Measurements from ENCODE around the gene ENPP6.

The ENPP6 gene

DNA sequence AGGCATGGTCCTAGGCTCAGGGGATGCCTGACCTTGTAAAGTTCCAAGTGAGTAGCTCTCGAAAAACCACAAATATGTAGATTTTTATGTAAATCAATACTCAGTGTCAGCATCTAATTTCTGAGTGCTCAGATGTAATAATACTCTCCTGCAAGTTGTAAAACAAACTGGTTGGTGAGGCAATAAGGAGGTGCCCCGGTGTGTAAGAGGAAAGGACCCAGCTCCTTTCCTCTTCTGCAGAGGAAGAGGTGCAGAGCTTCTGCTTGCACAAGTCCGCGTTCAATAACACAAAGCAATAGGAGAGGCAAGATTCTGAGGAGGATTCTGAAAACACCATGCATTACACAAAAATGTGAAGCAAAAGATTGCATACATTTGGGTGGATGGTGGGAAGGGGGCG, 43.6 kb upstream of the ENPP6 start:
- no peaks in the 10 kb centered on the region for H3K36me3 ChIP-seq (ENCODE audit: insufficient read depth, low read length)
- H3K9me3 ChIP-seq (ENCODE audit: insufficient read depth, low read depth, low read length): no peaks in the 10 kb centered on the region
- TF ChIP-seq EZH2phosphoT487 (IDR thresholded peaks at IDR 0.05; ENCODE audit: borderline replicate concordance): no peak
- TF ChIP-seq, protein P1, sequence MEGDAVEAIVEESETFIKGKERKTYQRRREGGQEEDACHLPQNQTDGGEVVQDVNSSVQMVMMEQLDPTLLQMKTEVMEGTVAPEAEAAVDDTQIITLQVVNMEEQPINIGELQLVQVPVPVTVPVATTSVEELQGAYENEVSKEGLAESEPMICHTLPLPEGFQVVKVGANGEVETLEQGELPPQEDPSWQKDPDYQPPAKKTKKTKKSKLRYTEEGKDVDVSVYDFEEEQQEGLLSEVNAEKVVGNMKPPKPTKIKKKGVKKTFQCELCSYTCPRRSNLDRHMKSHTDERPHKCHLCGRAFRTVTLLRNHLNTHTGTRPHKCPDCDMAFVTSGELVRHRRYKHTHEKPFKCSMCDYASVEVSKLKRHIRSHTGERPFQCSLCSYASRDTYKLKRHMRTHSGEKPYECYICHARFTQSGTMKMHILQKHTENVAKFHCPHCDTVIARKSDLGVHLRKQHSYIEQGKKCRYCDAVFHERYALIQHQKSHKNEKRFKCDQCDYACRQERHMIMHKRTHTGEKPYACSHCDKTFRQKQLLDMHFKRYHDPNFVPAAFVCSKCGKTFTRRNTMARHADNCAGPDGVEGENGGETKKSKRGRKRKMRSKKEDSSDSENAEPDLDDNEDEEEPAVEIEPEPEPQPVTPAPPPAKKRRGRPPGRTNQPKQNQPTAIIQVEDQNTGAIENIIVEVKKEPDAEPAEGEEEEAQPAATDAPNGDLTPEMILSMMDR (conservative IDR thresholded peaks at IDR 0.05; ENCODE audit: low read length): no peak
- H2AFZ ChIP-seq (ENCODE audit: low read length): no peak overlapping the region
- H4K20me1 ChIP-seq (ENCODE audit: insufficient read depth, low read length, poor library complexity, severe bottlenecking): no peaks in the 10 kb centered on the region
- no peak overlapping the region for H3K4me2 ChIP-seq (ENCODE audit: low read depth, low read length, poor library complexity, severe bottlenecking)
- no peaks in the 10 kb centered on the region for H3K27me3 ChIP-seq (ENCODE audit: insufficient read depth, low read length, poor library complexity, severe bottlenecking)
- H3K9me2 ChIP-seq (replicated peaks; ENCODE audit: low read depth, low read length): no peaks in the 10 kb centered on the region
- H3K9ac ChIP-seq (ENCODE audit: low read depth, low read length, poor library complexity, severe bottlenecking): no peak overlapping the region
- no peak overlapping the region for H3K4me3 ChIP-seq (ENCODE audit: low read length, poor library complexity, severe bottlenecking)
- no peaks in the 10 kb centered on the region for H3F3A ChIP-seq (ENCODE audit: low read depth)
- no peaks in the 10 kb centered on the region for H3K79me2 ChIP-seq (ENCODE audit: insufficient read depth, low read length)
- H3K4me1 ChIP-seq (ENCODE audit: insufficient read depth, low read length, poor library complexity, severe bottlenecking): peaks cover 3% of the 10 kb centered on the region

GRCh38 chr4:184259866-184260265, 42.2 kb upstream of the ENPP6 start:
- Histone ChIP-seq H3K9me3 (ENCODE audit: insufficient read depth, low read depth, low read length) (no peaks in the 10 kb centered on the region), H3K9me2 (replicated peaks; ENCODE audit: low read depth, low read length) (no peaks in the 10 kb centered on the region), H3K36me3 (ENCODE audit: insufficient read depth, low read length) (no peaks in the 10 kb centered on the region), H3K79me2 (ENCODE audit: insufficient read depth, low read length) (no peaks in the 10 kb centered on the region), H3K4me3 (ENCODE audit: low read length, poor library complexity, severe bottlenecking) (no peak overlapping the region), H2AFZ (ENCODE audit: low read length) (no peak overlapping the region), H4K20me1 (ENCODE audit: insufficient read depth, low read length, poor library complexity, severe bottlenecking) (no peaks in the 10 kb centered on the region), H3F3A (ENCODE audit: low read depth) (no peaks in the 10 kb centered on the region), H3K27me3 (ENCODE audit: insufficient read depth, low read length, poor library complexity, severe bottlenecking) (no peaks in the 10 kb centered on the region), H3K4me1 (ENCODE audit: insufficient read depth, low read length, poor library complexity, severe bottlenecking) (no peaks in the 10 kb centered on the region), H3K4me2 (ENCODE audit: low read depth, low read length, poor library complexity, severe bottlenecking) (no peak overlapping the region), H3K9ac (ENCODE audit: low read depth, low read length, poor library complexity, severe bottlenecking) (no peak overlapping the region)
- no peak for TF ChIP-seq EZH2phosphoT487 (IDR thresholded peaks at IDR 0.05; ENCODE audit: borderline replicate concordance)
- TF ChIP-seq, protein P1 (conservative IDR thresholded peaks at IDR 0.05; ENCODE audit: low read length): no peak

- H3K79me2 ChIP-seq (ENCODE audit: insufficient read depth, low read length): no peaks in the 10 kb centered on the region
Observed at GRCh38 chr4:184259081-184259480, 41.4 kb upstream of the ENPP6 start.

More at GRCh38 chr4:184259081-184259480, 41.4 kb upstream of the ENPP6 start:
- Histone ChIP-seq H3K9ac (ENCODE audit: low read depth, low read length, poor library complexity, severe bottlenecking) (no peak overlapping the region), H3K27me3 (ENCODE audit: insufficient read depth, low read length, poor library complexity, severe bottlenecking) (no peaks in the 10 kb centered on the region), H4K20me1 (ENCODE audit: insufficient read depth, low read length, poor library complexity, severe bottlenecking) (no peaks in the 10 kb centered on the region), H3K4me2 (ENCODE audit: low read depth, low read length, poor library complexity, severe bottlenecking) (no peak overlapping the region), H2AFZ (ENCODE audit: low read length) (no peak overlapping the region), H3K9me3 (ENCODE audit: insufficient read depth, low read depth, low read length) (no peaks in the 10 kb centered on the region), H3F3A (ENCODE audit: low read depth) (no peaks in the 10 kb centered on the region), H3K4me3 (ENCODE audit: low read length, poor library complexity, severe bottlenecking) (no peak overlapping the region), H3K9me2 (replicated peaks; ENCODE audit: low read depth, low read length) (no peaks in the 10 kb centered on the region), H3K36me3 (ENCODE audit: insufficient read depth, low read length) (no peaks in the 10 kb centered on the region), H3K4me1 (ENCODE audit: insufficient read depth, low read length, poor library complexity, severe bottlenecking) (no peaks in the 10 kb centered on the region)
- TF ChIP-seq, protein P1 (conservative IDR thresholded peaks at IDR 0.05; ENCODE audit: low read length): no peak
- no peak for TF ChIP-seq EZH2phosphoT487 (IDR thresholded peaks at IDR 0.05; ENCODE audit: borderline replicate concordance)
